PC-3 (cell line): ENCODE measurements around the gene DPAGT1.

Experiments
- EZH2 ChIP-seq: fragments of 300-600 bp; sonication (generic); IDR thresholded peaks from one replicate; pipeline ENCODE4 v1.6.1; 2017; ENCODE audit warnings: antibody characterized with exemption, mild to moderate bottlenecking, low read length; ENCODE audit not compliant: unreplicated experiment
- EZH2phosphoT487 ChIP-seq: fragments of 300-600 bp; sonication (generic); IDR thresholded peaks from 2 replicates; pipeline ENCODE4 v1.6.1; 2018; ENCODE audit warnings: mild to moderate bottlenecking, antibody characterized with exemption, low read length, borderline replicate concordance
- TF ChIP-seq, protein P1 (sequence below): fragments of 300-600 bp; sonication (generic); conservative IDR thresholded peaks from 2 replicates; pipeline ENCODE4 v1.5.1; 2017; ENCODE audit warnings: antibody characterized with exemption, low read depth, mild to moderate bottlenecking, low read length

DNA sequence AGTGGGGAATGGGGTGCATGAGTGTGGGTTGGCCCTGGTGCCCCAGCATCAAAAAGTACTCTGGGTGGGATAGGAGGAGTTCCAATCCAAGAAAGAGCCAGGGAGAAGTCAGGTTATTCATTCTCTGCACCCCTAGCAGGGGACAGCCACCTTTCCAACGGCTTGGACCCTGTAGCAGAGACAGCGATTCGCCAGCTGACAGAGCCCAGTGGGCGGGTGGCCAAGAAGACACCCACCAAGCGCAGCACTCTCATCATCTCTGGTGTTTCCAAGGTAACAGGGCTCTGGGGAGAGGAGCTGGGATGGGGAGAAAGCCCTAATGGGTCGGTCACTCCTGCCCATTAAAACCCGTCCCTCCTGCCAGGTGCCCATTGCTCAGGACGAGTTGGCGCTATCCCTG lies 12.1 kb upstream of the DPAGT1 start:
- no peak for TF ChIP-seq EZH2
- TF ChIP-seq, protein P1, sequence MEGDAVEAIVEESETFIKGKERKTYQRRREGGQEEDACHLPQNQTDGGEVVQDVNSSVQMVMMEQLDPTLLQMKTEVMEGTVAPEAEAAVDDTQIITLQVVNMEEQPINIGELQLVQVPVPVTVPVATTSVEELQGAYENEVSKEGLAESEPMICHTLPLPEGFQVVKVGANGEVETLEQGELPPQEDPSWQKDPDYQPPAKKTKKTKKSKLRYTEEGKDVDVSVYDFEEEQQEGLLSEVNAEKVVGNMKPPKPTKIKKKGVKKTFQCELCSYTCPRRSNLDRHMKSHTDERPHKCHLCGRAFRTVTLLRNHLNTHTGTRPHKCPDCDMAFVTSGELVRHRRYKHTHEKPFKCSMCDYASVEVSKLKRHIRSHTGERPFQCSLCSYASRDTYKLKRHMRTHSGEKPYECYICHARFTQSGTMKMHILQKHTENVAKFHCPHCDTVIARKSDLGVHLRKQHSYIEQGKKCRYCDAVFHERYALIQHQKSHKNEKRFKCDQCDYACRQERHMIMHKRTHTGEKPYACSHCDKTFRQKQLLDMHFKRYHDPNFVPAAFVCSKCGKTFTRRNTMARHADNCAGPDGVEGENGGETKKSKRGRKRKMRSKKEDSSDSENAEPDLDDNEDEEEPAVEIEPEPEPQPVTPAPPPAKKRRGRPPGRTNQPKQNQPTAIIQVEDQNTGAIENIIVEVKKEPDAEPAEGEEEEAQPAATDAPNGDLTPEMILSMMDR: no peak
- TF ChIP-seq EZH2phosphoT487: no peak
